SK-N-SH (cell line): ENCODE results near the gene PLXND1.

ENCODE experiments used
- CTCF ChIP-seq: fragments of 200-600 bp; sonication (generic); IDR thresholded peaks from 2 replicates; pipeline ENCODE4 v1.6.1; 2017; ENCODE audit warnings: antibody characterized with exemption, mild to moderate bottlenecking, moderate library complexity
- EP300 ChIP-seq, 2 experiments: IDR thresholded peaks; 2 replicates each; pipeline versions ENCODE4 v1.4.0 to v1.6.1; 2012; ENCODE audit warnings: borderline replicate concordance in 1 of 2, low read depth in 1 of 2, low read length in 1 of 2
- NFIC ChIP-seq: IDR thresholded peaks from 2 replicates; pipeline ENCODE4 v1.4.0; 2012; ENCODE audit warnings: borderline replicate concordance
- POLR2AphosphoS5 ChIP-seq: IDR thresholded peaks from 2 replicates; pipeline ENCODE4 v1.6.1; 2012; ENCODE audit warnings: low read depth, low read length
- RAD21 ChIP-seq: IDR thresholded peaks from 2 replicates; pipeline ENCODE4 v1.6.1; 2012; ENCODE audit warnings: mild to moderate bottlenecking, low read length
- RCOR1 ChIP-seq: fragments of 150-350 bp; IDR thresholded peaks from 2 replicates; pipeline ENCODE4 v1.6.1; 2017; ENCODE audit warnings: antibody characterized with exemption, low read length
- RFX5 ChIP-seq: IDR thresholded peaks from 2 replicates; pipeline ENCODE4 v1.6.1; 2012; ENCODE audit warnings: mild to moderate bottlenecking, improper control_type of control experiment, low read length
- TAF1 ChIP-seq: IDR thresholded peaks from 2 replicates; pipeline ENCODE4 v1.6.1; 2012; ENCODE audit warnings: low read depth, mild to moderate bottlenecking, low read length, moderate library complexity, borderline replicate concordance
- USF2 ChIP-seq: fragments of 150-350 bp; IDR thresholded peaks from 2 replicates; pipeline ENCODE4 v1.6.1; 2017; ENCODE audit warnings: antibody characterized with exemption, low read length, low read depth, borderline replicate concordance
- YY1 ChIP-seq: IDR thresholded peaks from 2 replicates; pipeline ENCODE4 v1.4.0; 2012; ENCODE audit warnings: low read depth, mild to moderate bottlenecking
- ZBTB33 ChIP-seq: IDR thresholded peaks from 2 replicates; pipeline ENCODE4 v1.4.0; 2012; ENCODE audit warnings: low read depth, borderline replicate concordance
- TF ChIP-seq, protein P1 (sequence below): IDR thresholded peaks from 2 replicates; pipeline ENCODE4 v1.6.1; 2012; ENCODE audit warnings: mild to moderate bottlenecking, low read depth, low read length, moderate library complexity
- TF ChIP-seq, protein P2 (sequence below): IDR thresholded peaks from 2 replicates; pipeline ENCODE4 v1.4.0; 2012; ENCODE audit warnings: low read depth

GRCh38 chr3:129582799-129583198 is 23.7 kb downstream of the PLXND1 start:
- TF ChIP-seq, protein P1, sequence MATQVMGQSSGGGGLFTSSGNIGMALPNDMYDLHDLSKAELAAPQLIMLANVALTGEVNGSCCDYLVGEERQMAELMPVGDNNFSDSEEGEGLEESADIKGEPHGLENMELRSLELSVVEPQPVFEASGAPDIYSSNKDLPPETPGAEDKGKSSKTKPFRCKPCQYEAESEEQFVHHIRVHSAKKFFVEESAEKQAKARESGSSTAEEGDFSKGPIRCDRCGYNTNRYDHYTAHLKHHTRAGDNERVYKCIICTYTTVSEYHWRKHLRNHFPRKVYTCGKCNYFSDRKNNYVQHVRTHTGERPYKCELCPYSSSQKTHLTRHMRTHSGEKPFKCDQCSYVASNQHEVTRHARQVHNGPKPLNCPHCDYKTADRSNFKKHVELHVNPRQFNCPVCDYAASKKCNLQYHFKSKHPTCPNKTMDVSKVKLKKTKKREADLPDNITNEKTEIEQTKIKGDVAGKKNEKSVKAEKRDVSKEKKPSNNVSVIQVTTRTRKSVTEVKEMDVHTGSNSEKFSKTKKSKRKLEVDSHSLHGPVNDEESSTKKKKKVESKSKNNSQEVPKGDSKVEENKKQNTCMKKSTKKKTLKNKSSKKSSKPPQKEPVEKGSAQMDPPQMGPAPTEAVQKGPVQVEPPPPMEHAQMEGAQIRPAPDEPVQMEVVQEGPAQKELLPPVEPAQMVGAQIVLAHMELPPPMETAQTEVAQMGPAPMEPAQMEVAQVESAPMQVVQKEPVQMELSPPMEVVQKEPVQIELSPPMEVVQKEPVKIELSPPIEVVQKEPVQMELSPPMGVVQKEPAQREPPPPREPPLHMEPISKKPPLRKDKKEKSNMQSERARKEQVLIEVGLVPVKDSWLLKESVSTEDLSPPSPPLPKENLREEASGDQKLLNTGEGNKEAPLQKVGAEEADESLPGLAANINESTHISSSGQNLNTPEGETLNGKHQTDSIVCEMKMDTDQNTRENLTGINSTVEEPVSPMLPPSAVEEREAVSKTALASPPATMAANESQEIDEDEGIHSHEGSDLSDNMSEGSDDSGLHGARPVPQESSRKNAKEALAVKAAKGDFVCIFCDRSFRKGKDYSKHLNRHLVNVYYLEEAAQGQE = no peak
- TF ChIP-seq CTCF = no peak
- no peak for TF ChIP-seq TAF1
- no peak for TF ChIP-seq RFX5
- TF ChIP-seq RCOR1 = no peak
- TF ChIP-seq POLR2AphosphoS5 = no peak
- no peak for TF ChIP-seq YY1
- no peak for TF ChIP-seq EP300 (IDR thresholded peaks at IDR 0.05; ENCODE audit: borderline replicate concordance in 1 of 2, low read depth in 1 of 2, low read length in 1 of 2)
- TF ChIP-seq RAD21 = no peak
- TF ChIP-seq, protein P2, sequence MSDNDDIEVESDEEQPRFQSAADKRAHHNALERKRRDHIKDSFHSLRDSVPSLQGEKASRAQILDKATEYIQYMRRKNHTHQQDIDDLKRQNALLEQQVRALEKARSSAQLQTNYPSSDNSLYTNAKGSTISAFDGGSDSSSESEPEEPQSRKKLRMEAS = no peak
- no peak for TF ChIP-seq NFIC
- TF ChIP-seq ZBTB33 = no peak
- TF ChIP-seq USF2 = no peak
